NCI-H345 (cell line): ENCODE measurements around the gene SLC41A1.
"Not testable (repeated sequence)": the region's sequence is repeated elsewhere in the genome, so short reads cannot be mapped to it uniquely, and the experiment has no call there.

Source experiments
- DNase-seq: peaks from one replicate; lab custom pipeline; 2025; lab: John Stamatoyannopoulos, UW

Gene SLC41A1

DNA sequence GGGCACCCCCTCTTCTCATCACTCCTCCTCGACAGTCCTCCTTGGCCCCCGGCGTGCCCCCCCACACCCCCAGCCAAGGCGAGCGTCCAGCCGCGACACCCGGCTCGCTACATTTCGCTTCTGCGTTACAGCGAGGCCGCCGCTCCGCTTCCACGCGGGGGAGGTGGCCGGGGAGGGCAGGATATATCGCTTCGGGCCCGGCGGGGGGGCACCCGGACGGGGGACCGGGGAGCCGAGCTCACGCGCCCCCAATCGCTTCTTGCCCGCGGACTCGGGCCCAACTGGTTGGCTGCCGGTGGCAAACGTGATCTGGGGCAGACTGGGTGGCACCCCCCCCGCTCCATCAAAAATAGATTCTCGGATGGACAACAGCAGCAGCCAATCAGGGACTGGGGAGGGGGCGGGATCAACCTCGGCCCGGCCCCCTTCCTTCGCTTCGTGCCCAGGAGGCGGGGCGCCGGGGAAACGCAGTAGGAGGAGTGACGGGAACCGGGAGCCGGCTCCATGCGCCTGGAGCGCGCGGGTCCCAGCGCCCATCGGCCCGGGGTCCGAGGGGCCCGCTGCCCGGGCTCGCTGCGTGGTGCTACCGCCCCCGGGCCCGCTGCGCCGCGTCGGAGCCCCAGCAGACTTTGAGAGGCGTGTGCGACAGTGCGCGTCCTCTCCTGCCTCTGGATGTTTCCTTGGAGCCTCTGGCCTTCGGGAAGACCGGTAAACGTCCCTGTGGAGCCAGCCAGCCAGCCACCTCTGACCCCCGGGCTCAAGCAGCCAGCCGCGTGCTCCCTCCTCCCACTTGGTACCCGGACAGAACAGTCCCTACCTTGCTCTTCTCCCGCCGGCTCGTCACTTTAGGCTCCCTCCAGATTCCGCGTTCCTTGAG lies at the start of gene SLC41A1:
TSS of gene SLC41A1 (minus strand) at position 321 of the 877 bp plus-strand sequence. CDS start 2,757 bp downstream, outside the sequence.
- DNase-seq = peak; percentile 93

DNA sequence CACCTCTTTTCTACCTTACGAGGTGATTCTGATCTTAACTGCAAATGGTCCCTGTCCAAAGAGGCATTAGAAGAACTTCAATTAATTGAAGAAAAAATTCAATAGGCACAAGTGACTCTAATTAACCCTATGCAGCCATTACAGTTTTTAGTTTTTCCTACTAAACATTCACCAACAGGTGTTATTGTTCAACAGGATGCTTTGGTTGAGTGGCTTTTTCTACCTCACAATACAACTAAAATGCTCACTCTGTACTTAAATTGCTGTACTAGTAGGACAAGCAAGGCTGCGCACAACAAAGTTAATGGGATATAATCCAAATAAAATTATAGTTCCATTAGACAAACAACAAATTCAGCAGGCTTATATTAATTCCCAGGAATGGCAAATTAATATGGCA lies 48.5 kb upstream of the SLC41A1 start:
- DNase-seq = no peak

DNA sequence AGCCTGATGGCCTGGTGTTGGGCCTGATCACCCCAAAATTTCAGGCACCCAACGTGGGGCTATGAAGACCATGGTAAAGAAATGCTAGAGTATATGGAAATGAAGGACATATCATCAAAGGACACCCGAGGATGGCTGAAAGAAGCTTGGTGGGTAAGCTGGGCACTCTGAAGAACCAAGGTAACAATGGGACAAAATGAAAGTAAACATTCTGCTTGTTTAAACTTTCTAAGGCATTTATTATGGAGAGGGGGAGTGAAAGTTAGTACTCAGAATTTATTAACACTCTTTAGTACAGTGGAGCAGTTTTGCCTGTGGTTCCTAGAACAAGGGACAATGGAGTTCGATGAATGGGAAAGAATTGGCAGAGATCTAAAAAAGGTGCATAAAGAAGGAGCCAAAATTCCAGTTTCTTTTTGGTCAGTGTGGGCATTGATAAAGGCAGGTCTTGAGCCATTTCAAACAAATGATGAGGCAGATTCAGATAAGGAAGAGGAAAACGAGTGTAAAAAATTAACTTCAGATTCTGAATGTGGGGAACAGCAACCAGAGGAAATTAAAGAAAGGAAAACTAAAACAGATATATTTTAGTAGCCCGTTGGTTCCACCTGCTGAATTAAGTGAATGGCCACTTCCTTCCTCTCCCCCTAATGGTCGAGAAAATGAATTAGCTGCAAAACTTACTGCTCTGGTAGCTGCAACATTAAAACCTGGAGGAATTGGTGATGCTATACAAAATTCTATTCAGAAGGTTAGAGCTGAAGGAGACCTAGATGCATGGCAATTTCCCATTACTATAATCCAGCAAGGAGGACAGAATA lies 45.4 kb upstream of the SLC41A1 start:
- no peak for DNase-seq

DNA sequence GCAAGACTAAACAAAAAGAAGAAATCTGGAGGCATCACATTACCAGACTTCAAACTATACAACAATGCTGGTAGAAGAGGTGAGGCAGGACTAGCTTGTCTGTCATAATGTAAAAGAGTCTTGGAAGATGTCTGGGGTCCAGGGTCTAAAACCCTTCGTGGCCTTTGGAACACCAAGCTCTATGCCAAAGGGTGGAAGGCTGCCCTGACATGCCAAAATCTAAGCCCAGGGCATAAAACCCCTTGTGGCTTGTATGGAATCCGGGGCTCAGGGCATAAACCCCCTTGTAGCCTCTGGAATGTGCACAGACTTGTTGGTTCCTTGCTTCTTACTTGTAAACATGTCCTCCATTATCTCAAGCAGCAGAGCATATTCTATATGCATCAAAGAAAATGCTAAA lies 44.5 kb upstream of the SLC41A1 start:
- not testable (repeated sequence) for DNase-seq

DNA sequence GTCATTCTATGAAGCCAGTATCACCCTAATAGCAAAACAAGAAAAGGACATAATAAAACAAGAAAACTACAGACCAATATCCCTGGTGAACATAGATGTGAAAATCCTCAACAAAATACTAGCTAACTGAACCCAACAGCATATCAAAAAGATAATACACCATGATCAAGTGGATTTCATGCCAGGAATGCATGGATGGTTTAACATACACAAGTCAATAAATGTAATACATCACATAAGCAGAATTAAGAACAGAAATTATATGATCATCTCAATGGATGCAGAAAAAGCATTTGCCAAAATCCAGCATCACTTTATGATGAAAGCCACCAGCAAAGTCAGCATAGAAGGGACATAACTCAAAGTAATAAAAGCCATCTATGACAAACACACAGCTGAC lies 43.4 kb upstream of the SLC41A1 start:
- DNase-seq = no peak

DNA sequence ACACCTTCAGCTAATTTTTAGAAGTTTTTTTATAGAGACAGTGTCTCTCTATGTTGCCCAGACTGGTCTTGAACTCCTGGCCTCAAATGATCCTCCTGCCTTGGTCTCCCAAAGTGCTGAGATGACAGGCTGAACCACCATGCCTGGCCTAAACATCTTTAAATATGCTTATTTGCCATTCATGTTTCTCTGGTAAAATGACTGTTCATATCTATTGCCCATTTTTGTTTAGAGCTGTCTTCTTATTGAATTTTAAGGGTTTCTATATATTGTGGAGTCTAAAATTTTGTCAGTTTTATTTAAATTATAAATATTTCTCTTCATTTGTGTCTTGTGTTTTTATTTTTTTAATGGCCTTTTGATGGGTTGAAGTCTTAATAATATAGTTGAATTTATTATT lies 40.0 kb upstream of the SLC41A1 start:
- no peak for DNase-seq

DNA sequence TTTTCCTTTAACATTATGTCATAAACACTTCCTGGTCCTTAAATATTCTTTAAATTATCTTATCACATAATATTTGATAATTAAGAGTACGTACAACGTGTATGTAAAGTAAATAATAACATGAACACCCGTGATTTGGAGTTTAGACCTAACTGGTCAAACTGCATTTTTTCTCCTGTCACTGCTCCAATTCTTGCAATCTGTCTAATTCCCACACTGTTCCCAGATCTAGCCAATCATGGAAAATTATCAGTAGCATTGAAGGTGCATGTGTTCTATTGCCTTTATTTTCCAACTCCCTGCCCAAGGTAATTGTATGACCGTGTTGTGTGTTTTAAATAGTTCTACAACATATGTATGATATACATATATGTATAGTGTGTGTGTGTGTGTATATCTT lies 39.0 kb upstream of the SLC41A1 start:
- DNase-seq = no peak

DNA sequence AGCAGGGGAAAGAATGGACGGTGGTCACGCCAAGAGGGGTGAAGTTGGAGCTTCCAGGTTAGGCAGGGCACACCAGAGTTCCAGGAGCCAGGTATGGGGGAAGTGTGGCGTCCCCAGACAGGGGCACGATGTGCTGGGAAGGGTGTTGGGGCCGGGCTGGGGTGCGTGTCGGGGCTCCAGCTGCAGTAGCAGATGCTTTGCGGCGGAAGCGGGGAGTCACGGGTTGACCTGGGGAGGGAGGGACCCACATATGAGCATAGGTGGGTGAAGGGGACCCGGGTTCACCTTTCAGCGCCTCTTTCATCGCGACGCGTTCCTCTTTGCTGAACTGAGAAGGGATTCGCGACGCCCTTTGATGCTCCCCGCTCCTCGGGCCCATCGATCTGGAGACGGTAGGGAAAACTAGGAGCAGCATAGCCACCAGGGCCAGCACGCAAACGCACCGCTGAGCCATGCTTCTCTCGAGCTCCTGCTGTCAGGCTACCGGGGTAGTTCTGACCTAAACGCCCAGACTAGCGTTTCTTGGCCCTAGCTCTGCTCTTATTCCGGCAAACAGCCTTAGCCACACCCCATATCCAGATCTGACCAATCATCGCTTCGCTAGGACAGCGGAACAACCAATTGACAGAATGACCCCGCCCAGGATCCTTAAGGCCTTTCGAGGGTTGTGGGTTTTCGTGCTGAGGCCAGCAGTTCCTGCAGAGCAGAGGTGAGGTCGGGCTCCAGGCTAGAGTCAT lies 36.8 kb upstream of the SLC41A1 start, which contains the start of gene PM20D1:
TSS of gene PM20D1 (minus strand) at position 514 of the 737 bp plus-strand sequence. CDS start at position 454, 60 bp downstream.
- DNase-seq = no peak

DNA sequence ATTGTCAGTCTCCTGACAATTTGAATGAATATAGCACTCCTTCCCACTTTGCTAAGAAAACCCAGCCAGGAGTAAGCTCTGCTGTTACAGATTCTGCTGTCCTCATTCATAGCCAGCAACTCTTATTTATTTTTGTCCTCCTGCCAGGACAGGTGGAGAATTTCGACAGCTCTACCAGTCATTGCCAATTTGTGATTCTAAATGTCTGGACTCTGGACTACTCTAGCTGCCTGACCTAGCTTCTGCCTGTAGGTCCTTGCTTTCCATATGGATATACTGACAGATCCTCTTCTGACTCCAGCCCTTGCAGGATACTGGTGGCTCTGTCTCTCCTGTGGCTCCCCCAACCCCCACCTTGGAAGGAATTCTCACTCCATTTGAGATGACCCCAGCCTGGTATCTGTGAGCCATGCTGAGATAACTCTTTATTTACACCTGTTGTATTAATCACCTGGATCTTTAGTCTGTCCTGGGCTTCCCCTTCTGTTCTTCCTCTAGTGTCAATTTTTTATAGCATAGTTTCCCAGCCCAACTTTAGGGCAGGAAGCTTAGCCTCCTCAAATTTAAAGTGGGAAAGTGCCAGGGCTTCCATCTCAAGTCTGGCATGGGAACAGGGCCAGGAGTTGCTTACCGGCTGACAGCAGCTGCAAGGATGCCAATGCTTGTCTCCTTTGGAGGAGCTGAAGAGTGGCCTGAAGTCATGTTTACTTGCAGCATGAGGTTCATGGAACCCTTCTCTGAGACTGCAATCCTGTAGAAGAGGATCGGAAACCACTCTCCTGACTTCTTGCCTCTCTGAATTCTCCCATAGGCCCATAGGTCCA lies 30.2 kb upstream of the SLC41A1 start:
- DNase-seq = no peak

DNA sequence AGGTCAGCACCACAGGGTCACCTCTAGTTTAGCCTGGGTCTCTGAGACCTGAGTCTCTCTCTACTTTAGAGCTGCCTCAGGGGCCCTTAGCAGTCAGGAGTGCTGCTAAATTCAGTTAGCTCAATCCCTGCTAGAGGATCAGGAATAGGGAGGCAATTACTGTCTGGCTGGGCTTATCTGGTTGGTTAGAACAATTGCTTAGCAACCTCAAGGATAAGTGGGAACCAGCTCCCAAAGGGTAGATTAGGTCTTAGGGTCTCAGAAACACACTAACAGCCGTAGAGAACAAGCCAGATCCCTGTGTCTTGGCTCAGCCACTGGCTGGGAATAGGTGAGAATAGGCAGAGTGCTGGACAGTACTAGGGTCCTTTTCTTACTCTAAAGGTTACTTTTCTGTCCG lies 29.2 kb upstream of the SLC41A1 start:
- no peak for DNase-seq

DNA sequence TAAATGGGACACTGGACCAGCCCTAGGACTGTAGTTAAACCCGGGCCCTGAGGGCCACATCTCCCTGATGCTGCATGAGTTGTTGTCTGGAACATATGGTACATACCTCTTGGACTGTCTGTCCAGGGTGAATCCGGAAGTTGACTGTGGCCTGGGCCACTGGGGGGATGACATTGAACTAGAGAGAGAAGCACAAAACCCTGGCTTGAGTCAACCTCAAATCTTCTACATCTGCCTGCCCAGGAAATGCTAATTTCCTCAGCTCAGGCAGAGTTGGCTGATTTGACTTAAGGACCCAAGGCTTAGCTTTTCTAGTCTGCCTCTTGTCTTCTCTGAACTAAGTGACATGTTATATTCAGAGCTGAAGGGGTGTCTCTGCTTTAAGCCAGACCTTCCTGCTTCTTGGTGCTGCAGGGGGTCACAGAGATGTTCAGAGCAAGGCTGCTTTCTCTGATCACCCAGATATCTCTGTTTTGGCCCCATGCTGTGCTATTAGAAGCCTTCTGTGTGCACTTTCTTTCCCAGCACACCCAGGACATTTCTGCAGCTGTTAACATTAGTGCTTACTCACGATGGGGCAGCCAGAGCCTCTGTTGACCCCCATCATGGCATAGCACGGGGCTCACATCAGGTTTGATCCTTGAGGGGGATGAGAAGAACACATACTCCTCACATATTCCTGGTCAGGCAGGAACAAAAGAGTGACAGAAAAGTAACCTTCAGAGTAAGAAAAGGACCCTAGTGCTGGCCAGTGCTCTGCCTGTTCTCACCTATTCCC lies 27.3 kb upstream of the SLC41A1 start:
- DNase-seq = no peak

DNA sequence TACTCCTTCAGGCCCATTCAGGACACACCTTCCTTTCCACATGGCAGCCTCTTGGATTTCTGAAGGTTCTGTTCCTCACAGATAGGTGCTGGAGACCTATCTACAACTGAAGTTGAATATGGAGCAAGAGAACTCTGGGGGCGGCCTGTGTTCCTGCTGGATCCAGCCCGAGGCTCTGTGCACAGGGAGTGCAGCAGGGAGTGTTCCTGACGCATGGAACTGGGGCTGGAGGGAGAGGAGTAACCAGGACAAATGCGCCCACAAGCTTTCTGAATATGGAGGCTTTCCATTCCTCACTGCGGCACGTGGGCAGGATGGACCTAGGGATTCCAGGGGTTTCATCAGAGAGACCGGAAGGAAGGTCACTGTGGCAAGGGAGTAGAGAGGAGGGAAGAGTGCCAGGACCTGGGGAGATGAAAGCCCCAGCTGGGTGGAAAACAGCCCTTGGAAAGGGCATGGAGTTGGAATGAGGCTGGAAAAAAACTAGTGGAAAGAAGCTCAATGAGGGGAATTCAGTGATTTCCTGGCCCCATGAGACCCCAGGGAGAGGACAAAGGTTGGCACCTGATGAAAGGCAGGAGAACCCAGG lies 24.5 kb upstream of the SLC41A1 start:
- DNase-seq = no peak

DNA sequence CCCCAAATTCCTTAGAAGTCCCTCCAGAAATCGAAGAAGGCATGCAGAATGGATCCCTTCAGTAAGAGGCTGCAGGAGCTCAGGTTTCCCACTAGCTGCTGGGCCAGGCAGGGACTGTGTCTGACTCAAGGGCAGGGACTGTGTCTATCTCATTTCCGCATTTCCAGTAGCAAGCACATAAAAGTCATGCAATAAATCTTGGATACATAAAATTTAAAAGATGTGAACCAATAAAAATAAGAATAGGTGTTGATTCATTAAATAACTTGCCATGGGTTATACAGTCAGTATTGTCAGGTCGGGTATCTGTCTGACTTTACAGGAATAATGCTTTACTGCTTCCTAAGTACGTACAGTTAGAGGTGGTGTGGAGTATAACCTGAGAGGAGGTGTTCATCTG lies 21.8 kb upstream of the SLC41A1 start:
- no peak for DNase-seq

DNA sequence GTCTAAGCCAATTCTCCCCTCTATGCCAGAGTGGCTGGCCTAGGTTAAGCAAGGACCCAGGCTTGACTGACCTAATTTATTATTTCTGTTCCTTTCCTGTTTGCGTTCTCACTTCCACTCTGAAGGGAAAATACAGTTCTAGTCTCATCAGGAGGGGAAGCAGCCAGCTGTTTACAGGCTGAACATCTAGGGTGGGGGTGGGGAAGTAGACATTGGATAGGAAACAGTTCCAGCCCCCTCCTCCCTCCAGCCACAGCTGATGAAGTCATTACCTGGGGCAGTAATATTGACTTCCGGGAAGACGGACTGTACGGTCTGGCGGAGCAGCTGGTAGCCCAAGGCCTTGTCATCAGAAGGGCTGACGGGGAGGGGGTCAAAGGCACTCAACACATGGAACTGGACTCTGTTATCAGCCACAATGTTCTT lies 19.3 kb upstream of the SLC41A1 start:
- no peak for DNase-seq

DNA sequence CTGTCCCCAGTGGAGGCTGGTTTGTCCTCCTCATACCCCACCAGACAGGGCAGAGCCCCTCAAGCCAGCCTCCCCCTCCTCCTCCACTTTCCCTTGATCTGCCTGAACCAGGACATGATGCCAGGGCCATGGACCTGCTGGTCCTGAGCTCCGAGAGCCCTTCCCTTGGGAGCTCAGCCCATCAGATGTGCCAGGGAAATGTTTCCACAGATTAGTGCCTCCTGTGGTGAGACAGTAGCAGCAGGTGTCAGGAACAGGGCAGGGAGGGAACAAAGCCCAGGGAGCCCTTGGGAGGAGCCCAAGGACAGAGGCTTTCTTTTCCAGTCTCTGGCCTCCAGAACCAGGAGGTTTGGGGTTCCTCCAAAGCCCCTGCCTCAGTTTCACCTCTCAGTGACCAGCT lies 14.6 kb upstream of the SLC41A1 start:
- DNase-seq = peak; percentile 76

DNA sequence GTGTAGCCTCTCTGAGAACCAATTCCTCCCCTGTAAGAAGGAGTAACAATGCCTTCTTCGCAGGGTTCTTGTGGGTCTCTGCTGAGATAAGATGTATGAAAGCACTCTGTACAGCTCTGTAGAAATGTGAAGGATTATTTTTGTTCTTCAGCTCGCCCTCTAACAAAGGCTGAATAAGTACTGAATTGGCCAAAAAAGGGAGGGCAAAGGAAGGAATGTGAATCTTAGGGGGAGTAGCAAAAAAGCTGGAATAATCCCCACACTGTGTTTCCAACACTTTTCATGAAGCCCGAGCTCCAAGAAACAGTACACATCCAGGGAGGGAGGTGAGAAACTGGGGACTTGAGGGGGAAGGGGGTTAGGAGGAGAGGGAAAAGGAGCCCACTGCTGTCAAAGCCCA lies 14.0 kb upstream of the SLC41A1 start:
- no peak for DNase-seq

DNA sequence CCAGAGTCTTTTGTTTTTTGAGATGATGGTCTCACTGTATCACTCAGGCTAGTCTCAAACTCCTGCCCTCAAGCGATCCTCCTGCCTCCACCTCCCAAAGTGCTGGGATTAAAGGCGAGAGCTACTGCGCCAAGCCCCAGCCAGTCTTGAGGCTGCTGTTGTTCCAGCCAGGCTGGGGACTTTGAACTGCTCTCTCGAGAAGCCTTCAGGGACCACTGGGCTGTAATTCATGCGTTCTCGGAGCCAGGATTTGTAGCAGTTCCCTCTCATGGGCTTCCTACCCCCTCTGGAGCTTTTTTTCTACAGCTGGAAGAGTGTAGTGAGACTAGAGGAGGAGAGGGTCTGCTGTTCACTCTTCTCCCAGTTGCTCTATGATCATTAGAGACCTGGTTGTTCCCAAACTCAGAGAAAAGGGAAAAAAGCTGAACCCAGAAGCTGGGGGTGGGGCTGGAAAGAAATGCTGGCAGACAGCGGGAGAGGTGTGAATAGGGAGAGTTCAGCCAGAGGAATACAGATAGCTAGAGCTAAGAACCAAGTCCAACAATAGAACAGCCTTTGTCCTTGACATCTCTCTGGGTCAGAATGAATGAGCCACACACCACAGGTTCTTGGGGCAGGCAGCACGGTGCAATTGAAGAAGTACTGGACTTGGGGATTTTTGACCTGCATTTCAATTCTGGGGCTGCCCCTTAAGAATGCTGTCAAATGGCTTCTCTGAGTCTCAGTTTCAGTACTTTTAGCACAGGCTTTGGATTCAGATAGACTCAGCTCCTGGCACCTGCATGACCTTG lies 13.2 kb upstream of the SLC41A1 start:
- DNase-seq = no peak

DNA sequence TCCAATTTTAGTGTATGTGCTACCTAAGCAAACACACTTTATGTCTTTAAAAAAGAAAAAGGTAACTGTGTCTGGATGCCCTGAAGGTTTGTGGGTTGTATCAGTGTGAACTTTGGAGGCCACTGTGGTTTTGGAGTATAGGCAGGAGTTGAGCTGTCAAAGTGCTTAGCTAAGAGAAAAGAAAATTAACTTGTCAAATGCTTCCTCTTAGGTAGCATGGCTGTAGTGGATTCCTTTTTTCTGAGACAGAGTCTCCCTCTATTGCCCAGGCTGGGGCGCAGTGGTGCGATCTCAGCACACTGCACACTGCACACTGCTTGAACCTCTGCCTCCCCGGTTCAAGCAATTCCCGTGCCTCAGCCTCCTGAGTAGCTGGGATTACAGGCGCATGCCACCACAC lies 11.2 kb upstream of the SLC41A1 start:
- DNase-seq = no peak

DNA sequence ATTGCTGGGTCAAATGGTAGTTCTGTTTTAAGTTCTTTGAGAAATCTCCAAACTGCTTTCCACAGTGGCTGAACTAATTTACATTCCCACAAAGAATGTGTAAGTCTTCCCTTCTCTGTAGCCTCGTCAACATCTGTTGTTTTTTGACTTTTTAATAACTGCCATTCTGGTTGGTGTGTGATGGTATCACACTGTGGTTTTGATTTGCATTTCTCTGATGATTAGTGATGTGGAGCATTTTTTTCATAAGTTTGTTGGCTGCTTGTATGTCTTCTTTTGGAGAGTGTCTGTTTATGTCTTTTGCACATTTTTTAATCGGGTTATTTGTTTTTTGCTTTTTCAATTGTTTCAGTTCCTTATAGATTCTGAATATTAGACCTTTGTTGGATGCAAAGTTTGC lies 10.3 kb upstream of the SLC41A1 start:
- not testable (repeated sequence) for DNase-seq
